NCI-H146 (cell line): ENCODE measurements around the gene GAB4.
"Not testable (repeated sequence)": the region's sequence is repeated elsewhere in the genome, so short reads cannot be mapped to it uniquely, and the experiment has no call there.

Source experiments
- DNase-seq: peaks from one replicate; lab custom pipeline; 2025; lab: John Stamatoyannopoulos, UW

GAB4 gene

GRCh38 chr22:17007852-17008731 is at the start of gene GAB4:
Gene GAB4, minus strand, starts transcription at chr22:17008222. Its CDS starts 108 bp downstream, at chr22:17008114.
- DNase-seq: no peak

- no peak for DNase-seq
Observed at GRCh38 chr22:17056807-17057206, 48.8 kb upstream of the GAB4 start.

- DNase-seq: no peak
Observed at GRCh38 chr22:17056058-17056457, 48.0 kb upstream of the GAB4 start.

GRCh38 chr22:17047656-17048055 is 39.6 kb upstream of the GAB4 start:
- no peak for DNase-seq

GRCh38 chr22:17046566-17047348 is 38.7 kb upstream of the GAB4 start:
- DNase-seq: no peak

- DNase-seq: no peak
Observed at GRCh38 chr22:17043521-17043920, 35.5 kb upstream of the GAB4 start.

GRCh38 chr22:17036842-17037711 is 29.1 kb upstream of the GAB4 start:
- peak; percentile 27 for DNase-seq

- DNase-seq: peak; percentile 63
Observed at GRCh38 chr22:17035976-17036841, 28.2 kb upstream of the GAB4 start.

- no peak for DNase-seq
Observed at GRCh38 chr22:17035246-17035645, 27.2 kb upstream of the GAB4 start.

- DNase-seq: not testable (repeated sequence)
Observed at GRCh38 chr22:17034532-17034931, 26.5 kb upstream of the GAB4 start.

GRCh38 chr22:17032277-17032676 is 24.3 kb upstream of the GAB4 start:
- DNase-seq: not testable (repeated sequence)

- not testable (repeated sequence) for DNase-seq
Observed at GRCh38 chr22:17024380-17024779, 16.4 kb upstream of the GAB4 start.

- not testable (repeated sequence) for DNase-seq
Observed at GRCh38 chr22:17015552-17015951, 7.5 kb upstream of the GAB4 start.

GRCh38 chr22:17014101-17014440 is 6.0 kb upstream of the GAB4 start:
- DNase-seq: not testable (repeated sequence)

- DNase-seq: no peak
Observed at GRCh38 chr22:17013396-17014100, 5.5 kb upstream of the GAB4 start.

GRCh38 chr22:17012267-17012666 is 4.2 kb upstream of the GAB4 start:
- no peak for DNase-seq

GRCh38 chr22:17009640-17010291 is 1.7 kb upstream of the GAB4 start:
- no peak for DNase-seq

GRCh38 chr22:17007257-17007656 is 765 bp downstream of the GAB4 start:
- no peak for DNase-seq

GRCh38 chr22:16989915-16990314 is 18.1 kb downstream of the GAB4 start:
- no peak for DNase-seq

- DNase-seq: no peak
Observed at GRCh38 chr22:16988257-16988656, 19.8 kb downstream of the GAB4 start.
